Measurements from ENCODE around the gene ALKBH8.
A peak's percentile ranks its signal among the peaks of the same experiment; 100 is the strongest.

Gene ALKBH8, protein sequence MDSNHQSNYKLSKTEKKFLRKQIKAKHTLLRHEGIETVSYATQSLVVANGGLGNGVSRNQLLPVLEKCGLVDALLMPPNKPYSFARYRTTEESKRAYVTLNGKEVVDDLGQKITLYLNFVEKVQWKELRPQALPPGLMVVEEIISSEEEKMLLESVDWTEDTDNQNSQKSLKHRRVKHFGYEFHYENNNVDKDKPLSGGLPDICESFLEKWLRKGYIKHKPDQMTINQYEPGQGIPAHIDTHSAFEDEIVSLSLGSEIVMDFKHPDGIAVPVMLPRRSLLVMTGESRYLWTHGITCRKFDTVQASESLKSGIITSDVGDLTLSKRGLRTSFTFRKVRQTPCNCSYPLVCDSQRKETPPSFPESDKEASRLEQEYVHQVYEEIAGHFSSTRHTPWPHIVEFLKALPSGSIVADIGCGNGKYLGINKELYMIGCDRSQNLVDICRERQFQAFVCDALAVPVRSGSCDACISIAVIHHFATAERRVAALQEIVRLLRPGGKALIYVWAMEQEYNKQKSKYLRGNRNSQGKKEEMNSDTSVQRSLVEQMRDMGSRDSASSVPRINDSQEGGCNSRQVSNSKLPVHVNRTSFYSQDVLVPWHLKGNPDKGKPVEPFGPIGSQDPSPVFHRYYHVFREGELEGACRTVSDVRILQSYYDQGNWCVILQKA

DNA sequence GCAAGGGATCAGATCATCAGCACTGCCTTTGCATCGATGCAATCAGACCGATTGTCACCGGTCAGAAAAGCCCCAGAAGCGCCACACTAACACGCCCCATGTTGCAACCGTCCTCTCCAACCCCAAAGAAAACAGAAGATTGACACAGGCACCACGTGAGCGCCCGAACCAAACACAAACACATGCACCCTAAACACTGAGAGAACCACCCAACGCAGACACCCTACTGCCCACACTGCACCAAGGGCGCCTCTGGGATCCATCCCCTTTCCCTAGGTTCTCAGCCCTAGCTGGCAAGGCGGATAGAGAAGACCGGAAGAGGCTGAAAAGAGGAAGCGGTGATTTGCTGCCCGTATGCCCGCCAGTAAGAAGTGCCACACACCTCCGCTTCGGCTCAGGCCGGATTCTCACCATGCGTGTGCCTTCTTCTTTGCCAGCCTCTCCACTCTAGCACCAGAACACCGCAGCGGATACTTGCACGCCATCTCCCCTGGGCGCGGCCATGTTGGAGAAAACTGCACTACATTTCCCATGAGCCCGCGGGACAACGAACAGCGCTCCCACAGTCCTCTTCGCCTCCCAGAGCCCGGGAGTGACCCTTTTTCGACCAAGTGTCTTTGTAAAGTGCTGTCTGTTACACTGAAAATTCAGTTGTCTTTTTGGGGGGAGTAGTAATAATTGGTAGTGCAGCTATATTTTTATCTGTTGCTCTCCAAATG lies at the start of gene ALKBH8:
ALKBH8 (minus strand) TSS at position 517 of the 719 bp plus-strand sequence. CDS start 4,842 bp downstream, outside the sequence.
- peak; percentile 60 to 64 for DNase-seq (ENCODE audit: low read depth in 2 of 2)

GRCh38 chr11:107612445-107612844 lies 46.9 kb upstream of the ALKBH8 start:
- DNase-seq (ENCODE audit: low read depth in 2 of 2) = no peak

DNA sequence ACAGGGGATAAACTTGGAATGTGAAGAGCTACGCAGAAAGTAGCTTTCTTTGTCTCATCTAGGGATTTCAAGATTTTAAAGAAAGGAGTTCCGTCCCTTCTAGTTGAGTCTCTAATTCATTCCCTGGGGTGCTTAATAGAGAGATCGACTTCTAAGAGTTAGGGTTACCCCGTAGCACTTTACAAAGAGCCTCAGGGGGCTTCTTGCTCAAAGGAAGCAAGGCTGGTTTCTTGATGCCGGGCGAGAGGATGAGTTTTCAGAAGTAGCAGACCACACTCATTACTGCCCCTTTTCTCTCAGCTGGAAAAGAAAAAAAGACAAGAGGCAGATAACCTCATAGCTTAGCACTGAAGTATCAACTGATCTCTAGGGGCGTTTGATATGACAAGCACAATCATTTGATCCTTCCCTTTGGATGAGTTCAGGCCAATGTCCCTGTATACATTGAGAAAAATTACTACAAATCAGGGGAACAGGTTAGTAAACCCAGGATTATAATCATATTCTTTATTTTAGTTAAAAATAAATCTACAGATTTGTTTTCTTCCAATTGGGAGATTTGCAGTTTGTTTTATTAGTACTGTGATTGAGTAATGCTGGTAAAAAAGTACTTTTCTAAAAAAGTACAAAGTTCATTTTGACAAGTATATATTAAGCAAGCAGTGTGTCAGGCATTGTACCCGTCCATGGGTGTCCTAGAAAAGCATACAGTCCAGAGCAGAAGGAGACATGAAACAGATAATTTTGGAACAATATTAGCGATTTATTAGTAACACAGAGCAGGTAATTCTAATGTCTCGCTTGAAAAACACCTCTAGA lies 44.1 kb upstream of the ALKBH8 start:
- no peak for DNase-seq (ENCODE audit: low read depth in 2 of 2)

DNA sequence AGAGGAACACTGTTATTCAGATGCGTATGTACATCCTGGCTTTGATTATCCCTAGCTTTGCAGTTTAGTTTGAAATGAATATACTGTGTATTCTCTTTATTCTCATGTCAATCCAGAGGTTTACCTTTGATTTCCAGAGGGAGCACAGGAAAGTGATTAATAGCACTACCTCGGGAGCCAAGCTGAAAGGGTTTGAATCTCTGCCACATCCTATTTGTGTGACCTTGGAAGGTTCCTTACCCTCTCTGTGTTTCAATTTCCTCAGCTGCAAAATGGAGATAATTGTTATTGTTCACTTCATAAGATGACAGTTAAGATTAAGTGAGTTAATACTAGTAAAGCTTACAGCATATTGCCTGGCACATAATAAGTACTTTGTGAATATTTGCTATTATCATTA lies 43.3 kb upstream of the ALKBH8 start:
- DNase-seq (ENCODE audit: low read depth in 2 of 2) = no peak

DNA sequence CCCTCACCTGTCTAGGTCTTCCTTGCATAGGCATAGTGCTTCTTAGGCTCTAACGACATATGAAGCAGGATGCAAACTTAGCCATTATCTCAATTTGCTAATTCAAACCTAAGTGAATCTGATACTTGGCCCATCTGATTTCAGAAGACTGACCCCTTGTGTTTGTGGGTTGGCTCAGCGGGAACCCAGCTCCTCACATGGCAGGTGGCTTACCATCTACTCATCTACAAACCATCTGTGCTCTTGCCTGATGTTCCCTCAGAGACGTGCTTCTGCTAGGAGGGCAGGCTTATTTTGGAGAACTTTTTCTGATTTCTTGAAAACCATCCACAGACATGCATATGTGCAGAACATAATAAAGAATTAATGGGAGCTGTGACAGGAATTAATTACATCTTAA lies 40.6 kb upstream of the ALKBH8 start:
- no peak for DNase-seq (ENCODE audit: low read depth in 2 of 2)

GRCh38 chr11:107605061-107606006 lies 39.8 kb upstream of the ALKBH8 start:
- no peak for DNase-seq (ENCODE audit: low read depth in 2 of 2)

DNA sequence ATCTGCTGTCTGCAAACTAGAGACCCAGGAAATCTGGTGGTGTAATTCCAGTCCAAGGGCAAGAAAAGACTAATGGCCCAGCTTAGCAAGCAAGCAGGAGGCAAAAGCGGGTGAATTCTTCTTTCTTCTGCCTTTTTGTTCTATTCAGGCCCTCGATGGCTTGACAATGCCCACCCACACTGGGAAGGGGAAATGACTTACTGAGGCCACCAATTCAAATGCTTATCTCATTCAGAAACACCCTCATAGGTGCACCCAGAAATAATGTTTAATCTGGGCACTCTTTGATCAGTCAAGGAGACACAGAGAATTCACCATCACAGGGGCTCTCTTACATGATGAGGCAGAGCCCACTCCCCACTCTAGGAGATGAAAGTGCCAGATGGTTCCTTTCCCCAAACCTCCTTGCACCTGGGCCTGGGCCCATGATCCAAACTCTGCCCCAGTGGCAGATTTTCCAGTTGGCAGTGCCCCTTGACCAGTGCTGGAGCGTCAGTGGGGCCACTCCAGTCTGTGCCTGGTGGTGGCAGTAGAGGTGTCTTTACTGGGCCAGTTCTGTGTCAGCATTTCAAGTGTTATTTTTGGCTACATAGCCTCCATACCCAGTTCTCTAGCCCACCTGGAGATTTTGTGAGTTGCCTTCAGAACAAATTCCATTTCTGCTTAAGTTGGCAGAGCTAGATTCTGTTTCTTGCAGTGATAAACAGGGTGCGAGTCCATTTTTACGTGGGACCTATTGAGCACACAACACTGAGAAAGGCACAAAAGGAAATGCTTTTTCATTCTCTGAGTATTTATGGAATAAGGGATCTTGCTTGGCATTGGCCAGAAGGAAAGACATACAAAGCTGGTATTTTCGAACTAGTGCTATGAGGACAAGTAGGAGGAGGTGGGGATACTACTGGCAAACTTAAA lies 32.9 kb upstream of the ALKBH8 start:
- no peak for DNase-seq (ENCODE audit: low read depth in 2 of 2)

GRCh38 chr11:107594736-107595135 lies 29.2 kb upstream of the ALKBH8 start:
- DNase-seq (ENCODE audit: low read depth in 2 of 2) = no peak

DNA sequence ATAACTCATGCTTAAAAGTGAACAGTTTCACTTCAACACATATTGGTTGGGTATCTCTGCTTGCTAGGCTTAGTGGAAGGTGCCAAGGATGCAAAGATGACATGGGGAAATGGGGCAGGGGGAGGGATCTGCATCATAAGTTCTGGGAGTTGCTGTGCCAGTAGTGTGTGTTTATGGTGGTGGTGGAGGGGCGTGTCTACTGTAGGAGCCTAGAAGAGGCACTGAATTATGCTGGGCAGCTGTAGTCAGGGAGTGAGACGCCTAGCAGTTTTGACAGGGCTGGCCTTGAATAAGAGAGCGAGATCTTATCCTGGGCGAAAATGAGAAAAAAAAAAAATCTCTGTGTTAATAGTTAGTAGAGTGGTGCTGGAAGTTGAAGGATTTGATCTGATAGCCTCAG lies 28.4 kb upstream of the ALKBH8 start:
- DNase-seq (ENCODE audit: low read depth in 2 of 2) = no peak

- DNase-seq (ENCODE audit: low read depth in 2 of 2) = no peak
Observed at GRCh38 chr11:107592813-107593212, 27.3 kb upstream of the ALKBH8 start.

DNA sequence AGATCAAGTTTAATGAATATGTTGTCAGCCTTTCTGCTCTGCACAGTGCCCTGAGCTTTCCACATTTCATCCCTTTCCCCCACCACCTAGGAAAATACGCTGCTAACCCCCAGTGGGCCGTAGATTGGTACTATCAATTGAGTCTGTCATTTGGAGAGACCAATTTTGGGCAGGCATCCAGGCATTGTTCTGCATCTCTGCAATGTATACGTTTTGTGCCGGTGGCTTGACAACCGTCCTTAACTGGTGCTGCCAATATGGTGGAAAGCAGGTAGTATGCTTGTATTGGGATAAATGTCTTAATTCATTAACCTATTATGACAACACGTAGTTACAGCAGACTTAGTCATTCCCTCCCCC lies 26.7 kb upstream of the ALKBH8 start:
- DNase-seq (ENCODE audit: low read depth in 2 of 2) = no peak

DNA sequence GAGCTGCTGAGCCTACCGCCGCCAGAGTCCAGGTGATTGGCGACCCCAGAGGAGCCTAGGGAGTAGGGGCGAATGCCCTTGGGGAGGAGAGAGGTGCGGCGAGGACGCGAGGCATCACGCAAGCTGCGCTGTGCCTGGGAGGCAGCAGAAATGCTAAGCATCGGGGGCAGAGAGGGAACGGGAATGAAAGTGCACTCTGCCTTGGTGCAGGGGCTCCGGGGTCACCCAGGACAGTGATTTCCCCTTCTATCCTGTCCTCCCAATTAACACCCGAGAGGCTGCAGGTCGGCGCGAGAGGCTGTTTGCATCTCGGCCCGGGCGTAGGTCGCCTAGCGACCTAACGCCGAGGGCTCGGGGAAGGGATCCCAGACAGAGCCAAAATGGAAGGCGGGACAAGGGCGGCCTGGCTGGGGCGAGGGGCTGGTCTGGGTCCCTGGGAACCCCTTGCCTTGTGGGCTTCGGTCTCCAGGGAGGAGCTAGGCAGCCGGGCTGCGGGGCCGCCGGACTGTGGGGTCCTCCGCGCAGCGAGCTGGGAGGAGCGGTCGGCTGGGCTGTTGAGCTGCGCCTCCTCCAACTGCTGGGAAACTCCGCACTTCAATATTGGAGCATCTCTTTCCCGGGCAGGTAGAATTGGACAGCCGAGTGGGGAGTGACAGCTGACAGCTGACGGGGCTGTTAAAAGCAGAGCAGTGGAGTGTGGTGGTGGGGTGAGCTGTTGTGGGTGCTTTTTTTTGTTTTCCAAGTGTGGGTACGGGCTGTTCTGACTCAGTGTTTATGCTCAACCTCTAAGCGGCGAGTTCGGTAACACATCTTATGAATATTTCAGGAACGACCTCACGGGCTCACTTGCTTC lies 26.1 kb upstream of the ALKBH8 start:
- DNase-seq (ENCODE audit: low read depth in 2 of 2) = peak; percentile 30 to 38

GRCh38 chr11:107590460-107591377 lies 25.2 kb upstream of the ALKBH8 start, which contains the start of gene ELMOD1:
Gene ELMOD1, plus strand, starts transcription at chr11:107591147. Its CDS starts 27,043 bp downstream, at chr11:107618190.
- DNase-seq (ENCODE audit: low read depth in 2 of 2) = peak in 1 of 2 donors; percentile 14

GRCh38 chr11:107587306-107587979 lies 21.9 kb upstream of the ALKBH8 start:
- no peak for DNase-seq (ENCODE audit: low read depth in 2 of 2)

GRCh38 chr11:107583629-107584195 lies 18.2 kb upstream of the ALKBH8 start:
- no peak for DNase-seq (ENCODE audit: low read depth in 2 of 2)

GRCh38 chr11:107581147-107581546 lies 15.6 kb upstream of the ALKBH8 start:
- DNase-seq (ENCODE audit: low read depth in 2 of 2) = no peak
